HEK293 (cell line): ENCODE measurements around the gene AKAP11.

Experiments used
- ATF2 ChIP-seq: fragments of 450-650 bp; formaldehyde crosslinking; IDR thresholded peaks from 2 replicates; pipeline ENCODE4 v1.5.1; 2016; ENCODE audit warnings: missing biosample characterization, missing genetic modification characterization, low read depth
- CTCF ChIP-seq: fragments of 450-650 bp; formaldehyde crosslinking; IDR thresholded peaks from 2 replicates; pipeline ENCODE4 v1.5.1; 2016; ENCODE audit warnings: missing biosample characterization, missing genetic modification characterization
- ELK4 ChIP-seq: IDR thresholded peaks from 2 replicates; pipeline ENCODE4 v1.6.1; 2011; ENCODE audit warnings: mild to moderate bottlenecking, low read depth, low read length, borderline replicate concordance
- KLF1 ChIP-seq: fragments of 450-650 bp; formaldehyde crosslinking; IDR thresholded peaks from 2 replicates; pipeline ENCODE4 v1.5.1; 2016; ENCODE audit warnings: missing biosample characterization, missing genetic modification characterization
- ZBTB11 ChIP-seq: fragments of 450-650 bp; formaldehyde crosslinking; conservative IDR thresholded peaks from 2 replicates; pipeline ENCODE4 v1.5.1; 2016; ENCODE audit warnings: low read depth, missing biosample characterization, missing genetic modification characterization
- ZEB2 ChIP-seq: fragments of 450-650 bp; formaldehyde crosslinking; IDR thresholded peaks from 2 replicates; pipeline ENCODE4 v1.5.1; 2016; ENCODE audit warnings: missing biosample characterization, missing genetic modification characterization
- ZNF174 ChIP-seq: fragments of 450-650 bp; formaldehyde crosslinking; IDR thresholded peaks from 2 replicates; pipeline ENCODE4 v1.5.0; 2017; ENCODE audit warnings: missing biosample characterization, mild to moderate bottlenecking, missing genetic modification characterization
- ZNF2 ChIP-seq: fragments of 450-650 bp; formaldehyde crosslinking; IDR thresholded peaks from 2 replicates; pipeline ENCODE4 v1.5.1; 2016; ENCODE audit warnings: missing biosample characterization, missing genetic modification characterization
- ZNF202 ChIP-seq: fragments of 450-650 bp; formaldehyde crosslinking; IDR thresholded peaks from 2 replicates; pipeline ENCODE4 v1.5.1; 2016; ENCODE audit warnings: missing biosample characterization, missing genetic modification characterization, borderline replicate concordance
- ZNF266 ChIP-seq: fragments of 450-650 bp; formaldehyde crosslinking; IDR thresholded peaks from 2 replicates; pipeline ENCODE4 v1.5.1; 2016; ENCODE audit warnings: missing biosample characterization, missing genetic modification characterization, low read depth
- ZNF274 ChIP-seq, 2 experiments: fragments of 200-500 bp in 1 of 2; fragments of 450-650 bp in 1 of 2; sonication (Bioruptor generic) in 1 of 2; formaldehyde crosslinking in 1 of 2; IDR thresholded peaks; 2 replicates each; pipeline versions ENCODE4 v1.5.1 to v1.6.1; 2014 to 2016; ENCODE audit warnings: borderline replicate concordance in 1 of 2, inconsistent platforms in 1 of 2, low read length in 1 of 2, missing biosample characterization in 1 of 2, missing genetic modification characterization in 1 of 2
- ZNF391 ChIP-seq: fragments of 450-650 bp; formaldehyde crosslinking; IDR thresholded peaks from 2 replicates; pipeline ENCODE4 v1.5.1; 2016; ENCODE audit warnings: low read depth, missing biosample characterization, missing genetic modification characterization, borderline replicate concordance
- ZNF394 ChIP-seq: fragments of 450-650 bp; formaldehyde crosslinking; IDR thresholded peaks from 2 replicates; pipeline ENCODE4 v1.5.1; 2016; ENCODE audit warnings: missing biosample characterization, missing genetic modification characterization, mild to moderate bottlenecking, moderate library complexity, borderline replicate concordance
- ZNF416 ChIP-seq: fragments of 450-650 bp; formaldehyde crosslinking; IDR thresholded peaks from 2 replicates; pipeline ENCODE4 v1.5.1; 2016; ENCODE audit warnings: missing biosample characterization, missing genetic modification characterization
- ZNF610 ChIP-seq: fragments of 450-650 bp; formaldehyde crosslinking; IDR thresholded peaks from 2 replicates; pipeline ENCODE4 v1.5.1; 2016; ENCODE audit warnings: missing biosample characterization, missing genetic modification characterization, borderline replicate concordance
- ZNF660 ChIP-seq: fragments of 450-650 bp; IDR thresholded peaks from 2 replicates; pipeline ENCODE4 v1.5.1; 2018; ENCODE audit warnings: missing biosample characterization, mild to moderate bottlenecking, missing genetic modification characterization
- ZNF692 ChIP-seq: fragments of 450-650 bp; formaldehyde crosslinking; IDR thresholded peaks from 2 replicates; pipeline ENCODE4 v1.5.1; 2016; ENCODE audit warnings: missing biosample characterization, missing genetic modification characterization
- ZNF768 ChIP-seq: fragments of 450-650 bp; formaldehyde crosslinking; IDR thresholded peaks from 2 replicates; pipeline ENCODE4 v1.5.1; 2018; ENCODE audit warnings: missing biosample characterization, mild to moderate bottlenecking, missing genetic modification characterization
- ZNF792 ChIP-seq: fragments of 450-650 bp; formaldehyde crosslinking; IDR thresholded peaks from 2 replicates; pipeline ENCODE4 v1.5.1; 2016; ENCODE audit warnings: missing biosample characterization, missing genetic modification characterization
- ZSCAN16 ChIP-seq: fragments of 450-650 bp; formaldehyde crosslinking; IDR thresholded peaks from 2 replicates; pipeline ENCODE4 v1.5.1; 2016; ENCODE audit warnings: missing biosample characterization, missing genetic modification characterization
- TF ChIP-seq, protein P1 (sequence below): fragments of 450-650 bp; formaldehyde crosslinking; IDR thresholded peaks from 2 replicates; pipeline ENCODE4 v1.5.1; 2016; ENCODE audit warnings: missing biosample characterization, missing genetic modification characterization
- TF ChIP-seq, protein P2 (sequence below): fragments of 450-650 bp; formaldehyde crosslinking; IDR thresholded peaks from 2 replicates; pipeline ENCODE4 v1.5.1; 2016; ENCODE audit warnings: missing biosample characterization, missing genetic modification characterization
- TF ChIP-seq, protein P3 (sequence below): fragments of 450-650 bp; formaldehyde crosslinking; IDR thresholded peaks from 2 replicates; pipeline ENCODE4 v1.5.1; 2016; ENCODE audit warnings: missing biosample characterization, missing genetic modification characterization, borderline replicate concordance

AKAP11 gene

GRCh38 chr13:42272115-42272803 is at the start of gene AKAP11 (continued):
- TF ChIP-seq ZNF660 (peak; percentile 17; the same call in 1 of the 2 replicates), ZBTB11 (tag by site-specific recombination) (no peak; the same call in 1 of the 2 replicates), ZNF768 (no peak), ELK4 (no peak), ZNF416 (tag by site-specific recombination) (no peak), ZNF692 (tag by site-specific recombination) (peak; percentile 40; the same call in 1 of the 2 replicates), ZNF2 (tag by site-specific recombination) (peak; percentile 80), ZNF394 (tag by site-specific recombination) (0 out of 2 replicates have a peak, but pooled peaks have one; percentile 38), ZNF266 (tag by site-specific recombination) (no peak), CTCF (no peak), ZNF610 (tag by site-specific recombination) (peak; percentile 78; the same call in 1 of the 2 replicates), ZEB2 (peak; percentile 28; the same call in 1 of the 2 replicates), ZSCAN16 (tag by site-specific recombination) (no peak), ZNF174 (tag by site-specific recombination) (no peak), ZNF274 (IDR thresholded peaks at IDR 0.05; ENCODE audit: low read length) (no peak), ZNF274 (tag by site-specific recombination; IDR thresholded peaks at IDR 0.05; ENCODE audit: borderline replicate concordance) (no peak), KLF1 (tag by site-specific recombination) (no peak), ZNF202 (tag by site-specific recombination) (peak; percentile 79; the same call in 1 of the 2 replicates), ZNF391 (no peak), ATF2 (tag by site-specific recombination) (no peak), ZNF792 (tag by site-specific recombination) (no peak)
- TF ChIP-seq, protein P1, sequence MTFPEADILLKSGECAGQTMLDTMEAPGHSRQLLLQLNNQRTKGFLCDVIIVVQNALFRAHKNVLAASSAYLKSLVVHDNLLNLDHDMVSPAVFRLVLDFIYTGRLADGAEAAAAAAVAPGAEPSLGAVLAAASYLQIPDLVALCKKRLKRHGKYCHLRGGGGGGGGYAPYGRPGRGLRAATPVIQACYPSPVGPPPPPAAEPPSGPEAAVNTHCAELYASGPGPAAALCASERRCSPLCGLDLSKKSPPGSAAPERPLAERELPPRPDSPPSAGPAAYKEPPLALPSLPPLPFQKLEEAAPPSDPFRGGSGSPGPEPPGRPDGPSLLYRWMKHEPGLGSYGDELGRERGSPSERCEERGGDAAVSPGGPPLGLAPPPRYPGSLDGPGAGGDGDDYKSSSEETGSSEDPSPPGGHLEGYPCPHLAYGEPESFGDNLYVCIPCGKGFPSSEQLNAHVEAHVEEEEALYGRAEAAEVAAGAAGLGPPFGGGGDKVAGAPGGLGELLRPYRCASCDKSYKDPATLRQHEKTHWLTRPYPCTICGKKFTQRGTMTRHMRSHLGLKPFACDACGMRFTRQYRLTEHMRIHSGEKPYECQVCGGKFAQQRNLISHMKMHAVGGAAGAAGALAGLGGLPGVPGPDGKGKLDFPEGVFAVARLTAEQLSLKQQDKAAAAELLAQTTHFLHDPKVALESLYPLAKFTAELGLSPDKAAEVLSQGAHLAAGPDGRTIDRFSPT (tag by site-specific recombination) = no peak
- TF ChIP-seq, protein P2, sequence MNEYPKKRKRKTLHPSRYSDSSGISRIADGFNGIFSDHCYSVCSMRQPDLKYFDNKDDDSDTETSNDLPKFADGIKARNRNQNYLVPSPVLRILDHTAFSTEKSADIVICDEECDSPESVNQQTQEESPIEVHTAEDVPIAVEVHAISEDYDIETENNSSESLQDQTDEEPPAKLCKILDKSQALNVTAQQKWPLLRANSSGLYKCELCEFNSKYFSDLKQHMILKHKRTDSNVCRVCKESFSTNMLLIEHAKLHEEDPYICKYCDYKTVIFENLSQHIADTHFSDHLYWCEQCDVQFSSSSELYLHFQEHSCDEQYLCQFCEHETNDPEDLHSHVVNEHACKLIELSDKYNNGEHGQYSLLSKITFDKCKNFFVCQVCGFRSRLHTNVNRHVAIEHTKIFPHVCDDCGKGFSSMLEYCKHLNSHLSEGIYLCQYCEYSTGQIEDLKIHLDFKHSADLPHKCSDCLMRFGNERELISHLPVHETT = no peak
- TF ChIP-seq, protein P3, sequence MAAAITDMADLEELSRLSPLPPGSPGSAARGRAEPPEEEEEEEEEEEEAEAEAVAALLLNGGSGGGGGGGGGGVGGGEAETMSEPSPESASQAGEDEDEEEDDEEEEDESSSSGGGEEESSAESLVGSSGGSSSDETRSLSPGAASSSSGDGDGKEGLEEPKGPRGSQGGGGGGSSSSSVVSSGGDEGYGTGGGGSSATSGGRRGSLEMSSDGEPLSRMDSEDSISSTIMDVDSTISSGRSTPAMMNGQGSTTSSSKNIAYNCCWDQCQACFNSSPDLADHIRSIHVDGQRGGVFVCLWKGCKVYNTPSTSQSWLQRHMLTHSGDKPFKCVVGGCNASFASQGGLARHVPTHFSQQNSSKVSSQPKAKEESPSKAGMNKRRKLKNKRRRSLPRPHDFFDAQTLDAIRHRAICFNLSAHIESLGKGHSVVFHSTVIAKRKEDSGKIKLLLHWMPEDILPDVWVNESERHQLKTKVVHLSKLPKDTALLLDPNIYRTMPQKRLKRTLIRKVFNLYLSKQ (tag by site-specific recombination) = no peak
